Vagina (tissue), 2 donors: Measurements from ENCODE around the gene SCGB2A2. TPM values are rescaled to one million over a fixed set of nuclear protein-coding genes. Genes with fewer than 3 reads are reported as not detected.

Source experiments
- DNase-seq, 2 donors: peaks; one replicate each; pipeline ENCODE4 v3.0.0-alpha.2; 2017; ENCODE audit errors: extremely low spot score in 2 of 2
- H3K27ac ChIP-seq: fragments of 200-600 bp; sonication (generic); one replicate; pipeline ENCODE4 v1.5.1; 2019
- H3K27me3 ChIP-seq: fragments of 200-600 bp; sonication (generic); one replicate; pipeline ENCODE4 v1.5.1; 2019
- H3K36me3 ChIP-seq, 2 donors: fragments of 200-600 bp; sonication (generic); one replicate each; pipeline ENCODE4 v1.5.1; 2017 to 2019
- H3K4me1 ChIP-seq: fragments of 200-600 bp; sonication (generic); one replicate; pipeline ENCODE4 v1.5.1; 2019
- H3K4me3 ChIP-seq, 2 donors: fragments of 200-600 bp; sonication (generic); 1 replicate in 1 of 2; 2 replicates in 1 of 2; pipeline ENCODE4 v1.5.1; 2016 to 2019
- H3K9me3 ChIP-seq: fragments of 200-600 bp; sonication (generic); one replicate; pipeline ENCODE4 v1.5.1; 2019
- CTCF ChIP-seq, 3 experiments: fragments of 450-650 bp in 2 of 3; fragments of 200-600 bp in 1 of 3; sonication (generic) in 1 of 3; IDR thresholded peaks; one replicate each; pipeline ENCODE4 v1.5.1; 2017 to 2019; ENCODE audit warnings: antibody characterized with exemption in 3 of 3, mild to moderate bottlenecking in 2 of 3, moderate library complexity in 2 of 3
- POLR2A ChIP-seq, 2 donors: fragments of 450-650 bp; IDR thresholded peaks; one replicate each; pipeline ENCODE4 v1.6.1; 2017; ENCODE audit warnings: antibody characterized with exemption in 2 of 2, mild to moderate bottlenecking in 2 of 2, moderate library complexity in 2 of 2
- POLR2AphosphoS5 ChIP-seq, 2 donors: sonication (generic); formaldehyde crosslinking; IDR thresholded peaks; one replicate each; pipeline ENCODE4 v1.9.0; 2017; ENCODE audit warnings: antibody characterized with exemption in 2 of 2, mild to moderate bottlenecking in 2 of 2, low read depth in 1 of 2; ENCODE audit not compliant: insufficient read depth in 1 of 2
- intact Hi-C: fragments of 100-400 bp; cut with DNase I; formaldehyde crosslinking; loops from one replicate; pipeline ENCODE4 v1.15.1; 2023
- total RNA-seq: library from RNA; depleted of rRNA; stranded (reverse); fragments of >200 nt; gene quantifications from one replicate; pipeline ENCODE4 v1.2.3, GENCODE V29; 2016

The SCGB2A2 gene
- total RNA-seq, 1 donor from 2014 or later: not detected

DNA sequence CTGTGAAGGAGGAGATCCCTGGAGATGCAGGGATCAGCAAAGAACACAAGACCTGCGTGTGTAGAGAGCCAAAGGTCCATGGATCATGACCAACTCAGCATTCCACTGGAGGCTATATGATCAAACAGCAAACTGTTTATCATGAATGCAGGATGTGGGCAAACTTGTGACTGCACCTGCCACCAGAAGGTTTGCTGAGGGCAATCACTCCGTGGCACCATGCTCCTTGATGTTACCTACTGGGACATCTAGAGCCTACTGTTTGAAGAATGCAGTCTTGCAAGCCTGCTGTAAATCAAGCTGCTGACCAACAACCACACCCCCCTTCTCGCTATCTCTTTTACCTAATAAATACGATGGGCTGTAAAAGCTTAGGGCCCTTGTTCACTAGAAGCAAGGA lies 18.3 kb upstream of the SCGB2A2 start:
- peaks cover 21% of the 10 kb centered on the region for H3K9me3 ChIP-seq
- DNase-seq: no peak
- intact Hi-C loops: no loop called here
- TF ChIP-seq POLR2A (IDR thresholded peaks at IDR 0.05) (no peak), POLR2AphosphoS5 (IDR thresholded peaks at IDR 0.05; ENCODE audit: insufficient read depth in 1 of 2, low read depth in 1 of 2) (no peak), CTCF (IDR thresholded peaks at IDR 0.05) (no peak)
- H3K27me3 ChIP-seq: no peaks in the 10 kb centered on the region
- H3K4me3 ChIP-seq: no peak overlapping the region
- no peaks in the 10 kb centered on the region for H3K36me3 ChIP-seq
- no peak overlapping the region for H3K27ac ChIP-seq
- H3K4me1 ChIP-seq: no peaks in the 10 kb centered on the region

- H3K27me3 ChIP-seq: no peaks in the 10 kb centered on the region
- H3K4me3 ChIP-seq: no peak overlapping the region
- DNase-seq: no peak
- intact Hi-C loops: no loop called here
- H3K9me3 ChIP-seq: peaks cover 21% of the 10 kb centered on the region
- H3K4me1 ChIP-seq: no peaks in the 10 kb centered on the region
- no peaks in the 10 kb centered on the region for H3K36me3 ChIP-seq
- H3K27ac ChIP-seq: no peak overlapping the region
- no peak for TF ChIP-seq POLR2AphosphoS5 (IDR thresholded peaks at IDR 0.05; ENCODE audit: insufficient read depth in 1 of 2, low read depth in 1 of 2)
- no peak for TF ChIP-seq CTCF (IDR thresholded peaks at IDR 0.05)
- no peak for TF ChIP-seq POLR2A (IDR thresholded peaks at IDR 0.05)
Observed at GRCh38 chr11:62253999-62254542, 15.9 kb upstream of the SCGB2A2 start.

DNA sequence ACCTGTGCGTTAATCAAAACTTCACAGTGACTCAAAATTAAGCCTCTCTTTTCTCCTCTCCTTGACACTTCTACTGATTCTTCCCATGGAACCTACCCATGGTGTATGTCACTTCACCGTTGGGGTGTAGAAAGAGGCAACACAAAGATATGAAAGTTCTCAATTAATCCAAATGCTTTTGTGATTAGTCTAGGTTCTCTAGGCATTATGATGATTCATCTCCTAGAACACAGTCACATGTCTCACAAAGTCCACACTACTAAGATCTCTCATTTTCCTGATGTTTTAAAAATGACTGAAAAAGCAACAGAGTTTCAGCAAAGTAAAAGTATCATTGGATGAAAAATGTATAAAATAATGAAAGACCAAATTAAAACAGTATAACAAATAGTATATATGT lies 13.7 kb upstream of the SCGB2A2 start:
- H3K36me3 ChIP-seq: no peaks in the 10 kb centered on the region
- DNase-seq: no peak
- peaks cover 18% of the 10 kb centered on the region for H3K9me3 ChIP-seq
- no peak overlapping the region for H3K4me3 ChIP-seq
- H3K27ac ChIP-seq: no peak overlapping the region
- TF ChIP-seq CTCF (IDR thresholded peaks at IDR 0.05): no peak
- intact Hi-C loops: no loop called here
- H3K27me3 ChIP-seq: no peaks in the 10 kb centered on the region
- no peaks in the 10 kb centered on the region for H3K4me1 ChIP-seq

DNA sequence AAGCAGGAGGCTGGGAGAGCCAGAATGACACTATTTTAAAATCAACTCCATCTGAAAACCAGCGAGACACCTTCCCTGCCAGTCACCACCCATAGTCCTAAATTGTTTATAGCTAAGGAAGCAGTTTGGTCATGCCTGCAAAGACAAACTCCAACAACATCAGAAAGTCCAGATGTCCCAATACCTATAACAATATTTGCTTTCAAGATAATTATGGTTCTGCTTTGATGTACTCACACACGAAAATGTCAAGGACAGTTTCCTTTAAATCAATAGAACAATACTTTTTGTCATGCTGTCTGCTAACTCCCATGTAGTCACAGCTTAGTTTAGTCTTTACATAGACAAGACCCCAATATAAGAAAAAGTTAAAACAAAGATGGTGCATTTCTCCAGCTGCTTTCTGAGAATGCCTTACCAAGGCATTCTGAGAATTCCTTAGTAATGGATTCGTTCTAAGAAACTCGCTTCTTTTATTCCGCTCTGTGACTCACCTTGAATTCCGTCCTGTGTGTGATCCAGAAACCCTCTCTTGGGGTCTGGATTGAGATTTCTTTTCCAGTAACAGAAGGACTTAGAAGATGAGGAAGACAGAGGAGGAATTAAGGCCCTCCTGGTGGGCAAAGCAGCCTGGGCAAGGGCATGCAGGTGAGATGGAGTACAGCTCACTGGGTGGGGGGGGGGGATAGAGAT lies 9.6 kb upstream of the SCGB2A2 start:
- H3K36me3 ChIP-seq: no peaks in the 10 kb centered on the region
- no peak overlapping the region for H3K27ac ChIP-seq
- no peak for DNase-seq
- H3K4me1 ChIP-seq: no peaks in the 10 kb centered on the region
- intact Hi-C loops: no loop called here
- H3K4me3 ChIP-seq: no peak overlapping the region
- no peaks in the 10 kb centered on the region for H3K9me3 ChIP-seq
- H3K27me3 ChIP-seq: no peaks in the 10 kb centered on the region
- TF ChIP-seq CTCF (IDR thresholded peaks at IDR 0.05) (no peak), POLR2A (IDR thresholded peaks at IDR 0.05) (no peak), POLR2AphosphoS5 (IDR thresholded peaks at IDR 0.05; ENCODE audit: insufficient read depth in 1 of 2, low read depth in 1 of 2) (no peak)

DNA sequence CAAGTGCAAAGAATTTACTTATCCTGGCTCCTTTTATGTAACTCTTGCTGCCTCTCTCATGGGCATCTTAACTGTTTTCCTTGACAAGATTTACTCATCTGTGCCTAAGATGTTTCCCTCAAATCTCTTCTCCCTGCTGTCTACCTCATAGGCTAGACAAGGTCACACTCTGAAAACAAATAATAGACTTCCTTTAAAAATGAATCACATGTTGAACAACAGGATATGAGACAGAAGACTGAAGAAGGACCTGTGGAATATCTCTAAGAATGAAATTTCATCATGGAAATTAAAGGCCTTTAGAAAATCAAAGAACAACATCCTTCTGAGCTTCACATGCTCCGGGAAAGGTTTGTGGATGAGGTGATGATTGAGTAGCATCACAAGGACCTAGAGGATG lies 6.0 kb upstream of the SCGB2A2 start:
- H3K27ac ChIP-seq: no peak overlapping the region
- H3K4me3 ChIP-seq: no peak overlapping the region
- no peaks in the 10 kb centered on the region for H3K9me3 ChIP-seq
- no peaks in the 10 kb centered on the region for H3K36me3 ChIP-seq
- H3K4me1 ChIP-seq: no peaks in the 10 kb centered on the region
- no peaks in the 10 kb centered on the region for H3K27me3 ChIP-seq
- no peak for DNase-seq
- intact Hi-C loops: no loop called here
- TF ChIP-seq POLR2AphosphoS5 (IDR thresholded peaks at IDR 0.05; ENCODE audit: insufficient read depth in 1 of 2, low read depth in 1 of 2) (no peak), POLR2A (IDR thresholded peaks at IDR 0.05) (no peak), CTCF (IDR thresholded peaks at IDR 0.05) (no peak)
